HL-60/S4 (cell line): Measurements from ENCODE around the gene SEC31B.

ENCODE experiments used
- in situ Hi-C: fragments of 300-500 bp; cut with MboI; formaldehyde crosslinking; loops from 2 replicates; pipeline ENCODE4 v1.14.3; 2022; ENCODE audit warnings: low sequenced_read_pairs

The SEC31B gene

GRCh38 chr10:100462709-100463108 lies 57.0 kb downstream of the SEC31B start, which contains the start of gene WNT8B:
Gene WNT8B, plus strand, starts transcription at chr10:100463009. Its CDS starts 160 bp downstream, at chr10:100463169.
- in situ Hi-C loops, result no loop called here

- in situ Hi-C loops, result loop anchor here (10.0 kb wide), 1 partner anchor 426 kb away; no protein-coding TSS in a partner anchor
These were observed 70.7 kb downstream of the SEC31B start for GRCh38 chr10:100448951-100449350.

GRCh38 chr10:100447663-100448062 lies 72.0 kb downstream of the SEC31B start:
- in situ Hi-C loops, result loop anchor here (10.0 kb wide), 1 partner anchor 427 kb away; no protein-coding TSS in a partner anchor

GRCh38 chr10:100446130-100446761 lies 73.4 kb downstream of the SEC31B start:
- in situ Hi-C loops, result loop anchor here (10.0 kb wide), 1 partner anchor 429 kb away; no protein-coding TSS in a partner anchor

- in situ Hi-C loops, result loop anchor here (10.0 kb wide), 1 partner anchor 432 kb away; no protein-coding TSS in a partner anchor
These were observed 77.1 kb downstream of the SEC31B start for GRCh38 chr10:100442548-100442947.

- in situ Hi-C loops, result loop anchor here (10.0 kb wide), 1 partner anchor 66 kb away; no protein-coding TSS in a partner anchor
These were observed 80.9 kb downstream of the SEC31B start for GRCh38 chr10:100438674-100439315.
